ENCODE results near the gene SNX9.
A peak's percentile ranks its signal among the peaks of the same experiment; 100 is the strongest.

SNX9 gene

GRCh38 chr6:157981395-157982101 is 158.5 kb downstream of the SNX9 start, which contains the start of gene SYNJ2:
SYNJ2 (plus strand) TSS chr6:157981863; CDS start chr6:157981962, 99 bp downstream.
- peak; percentile 94 for DNase-seq

GRCh38 chr6:157982102-157982562 is 159.1 kb downstream of the SNX9 start:
- DNase-seq, result no peak

GRCh38 chr6:157982563-157983405 is 159.7 kb downstream of the SNX9 start:
- no peak for DNase-seq

GRCh38 chr6:157983406-157984119 is 160.5 kb downstream of the SNX9 start:
- no peak for DNase-seq

- no peak for DNase-seq
Measured at GRCh38 chr6:157984128-157984527, 161.1 kb downstream of the SNX9 start.

GRCh38 chr6:157984686-157985225 is 161.7 kb downstream of the SNX9 start:
- no peak for DNase-seq

GRCh38 chr6:157985378-157986155 is 162.5 kb downstream of the SNX9 start:
- no peak for DNase-seq

GRCh38 chr6:157987788-157988699 is 165.0 kb downstream of the SNX9 start:
- no peak for DNase-seq

- DNase-seq, result no peak
Measured at GRCh38 chr6:157988700-157989063, 165.6 kb downstream of the SNX9 start.

GRCh38 chr6:157989541-157990289 is 166.7 kb downstream of the SNX9 start:
- DNase-seq, result peak; percentile 77

- no peak for DNase-seq
Measured at GRCh38 chr6:157990321-157991066, 167.4 kb downstream of the SNX9 start.

- DNase-seq, result no peak
Measured at GRCh38 chr6:157991067-157991432, 168.0 kb downstream of the SNX9 start.

GRCh38 chr6:157993076-157993475 is 170.0 kb downstream of the SNX9 start:
- DNase-seq, result no peak

GRCh38 chr6:157994125-157994795 is 171.2 kb downstream of the SNX9 start:
- DNase-seq, result no peak
